HEK293T (cell line): ENCODE measurements around the gene TIMP3.

Source experiments
- CTCF ChIA-PET: fragments of 350-600 bp; formaldehyde crosslinking; extraction: SDS; loops from one replicate; lab custom pipeline; 2021; ENCODE audit warnings: antibody characterized with exemption, inconsistent platforms; lab: Yijun Ruan, JAX
- POLR2A ChIA-PET: fragments of 350-600 bp; formaldehyde crosslinking; extraction: SDS; loops from one replicate; lab custom pipeline; 2020; ENCODE audit warnings: antibody characterized with exemption, inconsistent platforms; lab: Yijun Ruan, JAX
- DNase-seq: peaks from one replicate; pipeline ENCODE4 v3.0.0; 2012; ENCODE audit warnings: mixed read lengths; ENCODE audit errors: extremely low spot score
- ARNT ChIP-seq: fragments of 450-650 bp; IDR thresholded peaks from 2 replicates; pipeline ENCODE4 v1.6.1; 2017; ENCODE audit warnings: mild to moderate bottlenecking
- BHLHE40 ChIP-seq: fragments of 450-650 bp; IDR thresholded peaks from 2 replicates; pipeline ENCODE4 v1.6.1; 2016; ENCODE audit warnings: mild to moderate bottlenecking, moderate library complexity, borderline replicate concordance
- CTBP1 ChIP-seq: fragments of 450-650 bp; IDR thresholded peaks from 2 replicates; pipeline ENCODE4 v1.6.1; 2016; ENCODE audit warnings: borderline replicate concordance
- ELF4 ChIP-seq: fragments of 450-650 bp; IDR thresholded peaks from 2 replicates; pipeline ENCODE4 v1.6.1; 2017; ENCODE audit warnings: antibody characterized with exemption
- FOXA1 ChIP-seq: fragments of 450-650 bp; IDR thresholded peaks from 2 replicates; pipeline ENCODE4 v1.6.1; 2016; ENCODE audit warnings: mild to moderate bottlenecking
- FOXK2 ChIP-seq: fragments of 450-650 bp; IDR thresholded peaks from 2 replicates; pipeline ENCODE4 v1.6.1; 2016; ENCODE audit warnings: mild to moderate bottlenecking
- FOXM1 ChIP-seq: fragments of 450-650 bp; IDR thresholded peaks from 2 replicates; pipeline ENCODE4 v1.6.1; 2017; ENCODE audit warnings: mild to moderate bottlenecking, borderline replicate concordance
- HDGF ChIP-seq: fragments of 450-650 bp; IDR thresholded peaks from 2 replicates; pipeline ENCODE4 v1.6.1; 2017; ENCODE audit warnings: antibody characterized with exemption, borderline replicate concordance
- L3MBTL2 ChIP-seq: fragments of 450-650 bp; conservative IDR thresholded peaks from 2 replicates; pipeline ENCODE4 v1.6.1; 2016; ENCODE audit warnings: mild to moderate bottlenecking
- LEF1 ChIP-seq: fragments of 450-650 bp; IDR thresholded peaks from 2 replicates; pipeline ENCODE4 v1.6.1; 2017; ENCODE audit warnings: mild to moderate bottlenecking, borderline replicate concordance
- NFRKB ChIP-seq: fragments of 450-650 bp; IDR thresholded peaks from 2 replicates; pipeline ENCODE4 v1.6.1; 2016; ENCODE audit warnings: mild to moderate bottlenecking, moderate library complexity
- SP1 ChIP-seq: fragments of 450-650 bp; IDR thresholded peaks from 2 replicates; pipeline ENCODE4 v1.6.1; 2017
- SUZ12 ChIP-seq: fragments of 450-650 bp; IDR thresholded peaks from 2 replicates; pipeline ENCODE4 v1.6.1; 2016; ENCODE audit warnings: mild to moderate bottlenecking
- TARDBP ChIP-seq: fragments of 450-650 bp; IDR thresholded peaks from 2 replicates; pipeline ENCODE4 v1.6.1; 2016
- ZNF384 ChIP-seq: fragments of 450-650 bp; IDR thresholded peaks from 2 replicates; pipeline ENCODE4 v1.6.1; 2016
- TF ChIP-seq, protein P1 (sequence below): fragments of 450-650 bp; IDR thresholded peaks from 2 replicates; pipeline ENCODE4 v1.6.1; 2016

TIMP3 gene

DNA sequence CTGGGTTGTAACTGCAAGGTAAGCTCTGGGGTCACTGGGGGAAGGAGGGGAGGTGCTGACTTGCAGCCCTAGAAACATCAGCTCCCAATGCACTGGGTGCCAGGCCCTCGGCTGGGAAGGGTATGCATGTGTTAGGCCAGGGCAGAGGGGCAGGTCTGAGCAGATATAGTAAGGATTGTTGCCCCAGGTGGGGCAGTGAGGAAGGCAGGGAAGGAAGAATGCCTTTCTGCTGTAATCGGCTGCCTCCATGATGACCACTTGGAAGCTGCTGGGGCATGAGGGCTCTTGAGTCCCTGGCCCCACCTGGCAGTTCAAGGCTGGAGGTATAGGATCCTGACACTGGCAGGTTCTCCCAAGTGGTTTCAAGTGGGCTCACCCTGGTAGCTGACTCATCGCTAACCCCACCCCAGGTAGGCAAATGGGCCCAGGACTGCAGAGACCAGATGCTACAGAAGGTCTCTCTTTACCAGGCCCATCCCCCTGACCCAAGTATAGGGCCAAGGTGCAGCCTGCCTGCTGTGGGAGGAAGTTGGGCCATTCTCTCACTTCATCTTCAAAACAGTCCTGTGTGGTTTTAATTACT is 56.7 kb downstream of the TIMP3 start:
- no peak for TF ChIP-seq NFRKB
- TF ChIP-seq LEF1 = no peak
- TF ChIP-seq FOXK2 = no peak
- TF ChIP-seq HDGF = no peak
- no peak for TF ChIP-seq CTBP1
- TF ChIP-seq FOXM1 = no peak
- no peak for TF ChIP-seq SP1
- TF ChIP-seq ARNT = no peak
- no peak for TF ChIP-seq L3MBTL2
- no peak for TF ChIP-seq ELF4
- TF ChIP-seq ZNF384 = no peak
- no peak for TF ChIP-seq BHLHE40
- no peak for TF ChIP-seq FOXA1
- ChIA-PET CTCF (no interaction called here), POLR2A (no interaction called here)
- DNase-seq = no peak

DNA sequence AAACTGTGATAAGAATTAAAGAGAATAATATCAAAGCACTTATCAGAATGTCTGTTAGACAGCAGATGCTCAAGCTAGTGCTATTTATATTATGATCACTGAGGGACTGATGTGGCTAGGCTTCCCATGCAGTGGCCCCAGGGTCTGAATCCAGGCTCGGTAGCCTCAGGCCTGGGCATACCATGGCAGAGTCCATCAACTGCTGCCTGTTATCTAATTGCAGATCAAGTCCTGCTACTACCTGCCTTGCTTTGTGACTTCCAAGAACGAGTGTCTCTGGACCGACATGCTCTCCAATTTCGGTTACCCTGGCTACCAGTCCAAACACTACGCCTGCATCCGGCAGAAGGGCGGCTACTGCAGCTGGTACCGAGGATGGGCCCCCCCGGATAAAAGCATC is 57.5 kb downstream of the TIMP3 start:
- CTCF ChIA-PET = no interaction called here
- DNase-seq = no peak
- TF ChIP-seq FOXK2 (no peak), FOXA1 (no peak), HDGF (no peak), FOXM1 (no peak), ARNT (no peak), BHLHE40 (no peak), LEF1 (no peak), NFRKB (no peak), SP1 (no peak), ZNF384 (no peak), TARDBP (no peak), CTBP1 (no peak), SUZ12 (no peak), ELF4 (no peak), L3MBTL2 (no peak)
- TF ChIP-seq, protein P1, sequence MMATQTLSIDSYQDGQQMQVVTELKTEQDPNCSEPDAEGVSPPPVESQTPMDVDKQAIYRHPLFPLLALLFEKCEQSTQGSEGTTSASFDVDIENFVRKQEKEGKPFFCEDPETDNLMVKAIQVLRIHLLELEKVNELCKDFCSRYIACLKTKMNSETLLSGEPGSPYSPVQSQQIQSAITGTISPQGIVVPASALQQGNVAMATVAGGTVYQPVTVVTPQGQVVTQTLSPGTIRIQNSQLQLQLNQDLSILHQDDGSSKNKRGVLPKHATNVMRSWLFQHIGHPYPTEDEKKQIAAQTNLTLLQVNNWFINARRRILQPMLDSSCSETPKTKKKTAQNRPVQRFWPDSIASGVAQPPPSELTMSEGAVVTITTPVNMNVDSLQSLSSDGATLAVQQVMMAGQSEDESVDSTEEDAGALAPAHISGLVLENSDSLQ = no peak
- POLR2A ChIA-PET = no interaction called here

DNA sequence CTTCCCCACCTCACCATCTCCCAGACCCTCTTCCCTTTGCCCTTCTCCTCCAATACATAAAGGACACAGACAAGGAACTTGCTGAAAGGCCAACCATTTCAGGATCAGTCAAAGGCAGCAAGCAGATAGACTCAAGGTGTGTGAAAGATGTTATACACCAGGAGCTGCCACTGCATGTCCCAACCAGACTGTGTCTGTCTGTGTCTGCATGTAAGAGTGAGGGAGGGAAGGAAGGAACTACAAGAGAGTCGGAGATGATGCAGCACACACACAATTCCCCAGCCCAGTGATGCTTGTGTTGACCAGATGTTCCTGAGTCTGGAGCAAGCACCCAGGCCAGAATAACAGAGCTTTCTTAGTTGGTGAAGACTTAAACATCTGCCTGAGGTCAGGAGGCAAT is 58.2 kb downstream of the TIMP3 start:
- no peak for DNase-seq
- ChIA-PET CTCF (no interaction called here), POLR2A (no interaction called here)
- no peak for TF ChIP-seq FOXM1
- no peak for TF ChIP-seq CTBP1
- no peak for TF ChIP-seq L3MBTL2

DNA sequence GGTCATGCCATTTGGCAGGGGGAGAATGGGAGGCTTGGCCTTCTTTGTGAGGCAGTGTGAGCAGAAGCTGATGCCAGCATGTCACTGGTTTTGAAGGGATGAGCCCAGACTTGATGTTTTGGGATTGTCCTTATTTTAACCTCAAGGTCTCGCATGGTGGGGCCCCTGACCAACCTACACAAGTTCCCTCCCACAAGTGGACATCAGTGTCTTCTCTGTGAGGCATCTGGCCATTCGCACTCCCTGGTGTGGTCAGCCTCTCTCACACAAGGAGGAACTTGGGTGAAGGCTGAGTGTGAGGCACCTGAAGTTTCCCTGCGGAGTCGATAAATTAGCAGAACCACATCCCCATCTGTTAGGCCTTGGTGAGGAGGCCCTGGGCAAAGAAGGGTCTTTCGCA is 59.8 kb downstream of the TIMP3 start:
- POLR2A ChIA-PET = interaction anchor here (0.5 kb wide), 1 partner anchor 220 kb away, joined by 3 read pairs; no protein-coding TSS in a partner anchor
- DNase-seq = no peak
- TF ChIP-seq SP1 = no peak
- no peak for TF ChIP-seq ARNT
- no peak for TF ChIP-seq FOXK2
- no peak for TF ChIP-seq TARDBP
- no peak for TF ChIP-seq ZNF384
- no peak for TF ChIP-seq FOXM1
- TF ChIP-seq CTBP1 = no peak
- TF ChIP-seq HDGF = no peak
- TF ChIP-seq NFRKB = no peak
- no peak for TF ChIP-seq L3MBTL2
- no peak for TF ChIP-seq BHLHE40
- no peak for TF ChIP-seq SUZ12
- TF ChIP-seq LEF1 = no peak
- TF ChIP-seq FOXA1 = no peak
- TF ChIP-seq, protein P1 = no peak
- CTCF ChIA-PET = no interaction called here

DNA sequence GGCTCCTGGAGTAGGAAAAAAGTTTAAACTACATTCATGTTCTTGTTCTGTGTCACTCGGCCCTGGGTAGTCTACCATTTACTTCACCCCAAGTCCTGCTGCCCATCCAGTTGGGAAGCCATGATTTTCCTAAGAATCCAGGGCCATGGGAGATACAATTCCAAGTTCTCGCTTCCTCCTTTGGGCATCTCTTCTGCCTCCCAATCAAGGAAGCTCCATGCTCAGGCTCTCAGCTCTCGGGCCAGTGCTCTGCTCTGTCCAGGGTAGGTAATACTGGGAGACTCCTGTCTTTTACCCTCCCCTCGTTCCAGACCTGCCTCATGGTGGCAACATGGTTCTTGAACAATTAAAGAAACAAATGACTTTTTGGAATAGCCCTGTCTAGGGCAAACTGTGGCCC is 60.6 kb downstream of the TIMP3 start:
- POLR2A ChIA-PET = no interaction called here
- TF ChIP-seq ZNF384 = no peak
- no peak for TF ChIP-seq FOXA1
- no peak for TF ChIP-seq NFRKB
- no peak for TF ChIP-seq ELF4
- TF ChIP-seq FOXM1 = no peak
- TF ChIP-seq ARNT = no peak
- no peak for TF ChIP-seq BHLHE40
- TF ChIP-seq FOXK2 = no peak
- no peak for TF ChIP-seq CTBP1
- CTCF ChIA-PET = no interaction called here
- no peak for DNase-seq

DNA sequence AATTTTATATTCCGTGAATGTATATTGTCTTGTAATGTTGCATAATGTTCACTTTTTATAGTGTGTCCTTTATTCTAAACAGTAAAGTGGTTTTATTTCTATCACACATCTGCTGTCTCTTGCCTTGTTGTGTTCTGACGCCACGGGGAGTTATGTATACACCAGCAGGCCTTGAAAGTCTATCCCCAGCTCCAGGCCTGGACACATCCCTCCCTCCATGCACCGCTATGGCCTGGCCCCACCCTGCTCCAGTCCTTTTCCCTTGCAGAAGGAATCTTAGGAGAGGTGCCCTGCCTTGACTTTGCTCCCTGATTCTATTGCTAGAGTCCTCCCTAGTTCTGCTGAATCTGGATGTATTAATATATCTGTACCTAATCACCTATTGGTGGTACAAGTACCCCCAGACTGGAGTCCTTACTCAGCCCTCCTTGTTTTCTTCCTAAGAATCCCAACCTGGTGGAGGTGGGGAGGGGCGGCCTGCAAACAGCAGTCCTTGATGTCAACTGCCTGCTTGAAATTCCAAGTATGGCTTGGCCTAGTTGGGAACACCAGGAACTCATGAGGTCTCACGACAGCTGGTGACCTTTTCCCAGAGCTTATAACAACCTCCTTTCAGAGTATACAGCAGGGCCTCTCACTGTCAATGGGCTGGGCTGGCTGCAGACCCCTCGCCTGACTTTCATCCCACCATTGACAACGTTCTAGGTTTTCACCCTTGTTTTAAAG is 61.6 kb downstream of the TIMP3 start:
- ChIA-PET POLR2A (no interaction called here), CTCF (interaction anchor here (1.4 kb wide), 1 partner anchor 66 kb away, joined by 4 read pairs; no protein-coding TSS in a partner anchor)
- TF ChIP-seq FOXM1 (no peak), L3MBTL2 (no peak), CTBP1 (no peak), FOXK2 (no peak), NFRKB (no peak), SUZ12 (no peak), BHLHE40 (no peak), ARNT (no peak), FOXA1 (no peak), ZNF384 (no peak), ELF4 (no peak), TARDBP (no peak), LEF1 (no peak), SP1 (no peak), HDGF (no peak)
- TF ChIP-seq, protein P1 = no peak
- DNase-seq = no peak
